ENCODE data around the gene ANXA5.

DNA sequence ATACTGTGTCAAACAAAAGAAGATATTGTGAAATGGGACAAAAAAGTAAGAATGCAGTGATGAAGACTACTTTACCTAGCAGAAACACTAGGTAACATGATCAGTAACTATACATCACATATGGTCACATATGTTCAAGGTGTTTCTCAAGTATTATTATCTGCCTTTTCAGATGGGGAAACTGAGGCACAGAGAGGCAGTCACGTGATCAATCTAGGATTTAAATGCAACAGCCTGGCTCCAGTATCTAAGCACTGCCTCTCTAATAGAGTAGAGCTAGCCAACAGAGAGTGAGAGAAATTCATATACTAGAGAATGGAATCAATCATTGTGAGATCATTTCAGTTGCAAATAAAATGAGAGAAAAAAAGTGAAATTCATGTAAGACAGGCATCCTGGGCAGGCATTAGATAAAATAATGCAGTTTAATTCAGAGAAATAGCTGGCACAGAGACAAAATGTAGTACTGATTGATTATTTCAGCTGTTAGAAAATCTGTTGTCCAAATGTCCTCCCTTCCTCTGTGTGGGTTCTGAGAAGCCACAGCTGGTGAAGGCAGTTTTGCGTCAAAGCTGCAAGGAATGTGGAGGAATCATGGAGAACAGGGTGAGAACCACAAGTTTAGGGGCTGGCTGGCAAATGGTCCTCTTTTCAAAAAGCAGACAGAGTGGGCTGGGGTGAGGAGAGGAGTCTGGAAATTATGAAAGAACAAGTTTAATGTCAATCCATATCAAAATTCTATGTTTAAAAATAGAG is 42.2 kb upstream of the ANXA5 start:
- no peak for TF ChIP-seq EZH2 (IDR thresholded peaks at IDR 0.05; ENCODE audit: insufficient read depth, low read length)
- TF ChIP-seq, protein P1, sequence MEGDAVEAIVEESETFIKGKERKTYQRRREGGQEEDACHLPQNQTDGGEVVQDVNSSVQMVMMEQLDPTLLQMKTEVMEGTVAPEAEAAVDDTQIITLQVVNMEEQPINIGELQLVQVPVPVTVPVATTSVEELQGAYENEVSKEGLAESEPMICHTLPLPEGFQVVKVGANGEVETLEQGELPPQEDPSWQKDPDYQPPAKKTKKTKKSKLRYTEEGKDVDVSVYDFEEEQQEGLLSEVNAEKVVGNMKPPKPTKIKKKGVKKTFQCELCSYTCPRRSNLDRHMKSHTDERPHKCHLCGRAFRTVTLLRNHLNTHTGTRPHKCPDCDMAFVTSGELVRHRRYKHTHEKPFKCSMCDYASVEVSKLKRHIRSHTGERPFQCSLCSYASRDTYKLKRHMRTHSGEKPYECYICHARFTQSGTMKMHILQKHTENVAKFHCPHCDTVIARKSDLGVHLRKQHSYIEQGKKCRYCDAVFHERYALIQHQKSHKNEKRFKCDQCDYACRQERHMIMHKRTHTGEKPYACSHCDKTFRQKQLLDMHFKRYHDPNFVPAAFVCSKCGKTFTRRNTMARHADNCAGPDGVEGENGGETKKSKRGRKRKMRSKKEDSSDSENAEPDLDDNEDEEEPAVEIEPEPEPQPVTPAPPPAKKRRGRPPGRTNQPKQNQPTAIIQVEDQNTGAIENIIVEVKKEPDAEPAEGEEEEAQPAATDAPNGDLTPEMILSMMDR (IDR thresholded peaks at IDR 0.05; ENCODE audit: insufficient read depth, low read depth, low read length) = no peak
